Activated CD8-positive, alpha-beta memory T cell treated with anti-CD3 and anti-CD28 coated beads, Interleukin-2, amount 50 U/mL, for 4 hours (primary cell): Measurements from ENCODE around the gene OPTN.
"Not testable (repeated sequence)": the region's sequence is repeated elsewhere in the genome, so short reads cannot be mapped to it uniquely, and the experiment has no call there.

Source experiments
- DNase-seq: peaks from one replicate; pipeline ENCODE4 v3.0.0-alpha.2; 2020

Gene OPTN

GRCh38 chr10:13136651-13137050 is 36.7 kb downstream of the OPTN start:
- DNase-seq = no peak

- DNase-seq = no peak
These were observed 39.2 kb downstream of the OPTN start for GRCh38 chr10:13139150-13139549.

GRCh38 chr10:13139676-13140075 is 39.7 kb downstream of the OPTN start:
- no peak for DNase-seq

- DNase-seq = no peak
These were observed 40.7 kb downstream of the OPTN start for GRCh38 chr10:13140627-13141190.

GRCh38 chr10:13143766-13144165 is 43.8 kb downstream of the OPTN start:
- no peak for DNase-seq

- DNase-seq = no peak
These were observed 44.9 kb downstream of the OPTN start for GRCh38 chr10:13144814-13145213.

GRCh38 chr10:13146379-13146778 is 46.4 kb downstream of the OPTN start:
- DNase-seq = no peak

- no peak for DNase-seq
These were observed 47.2 kb downstream of the OPTN start for GRCh38 chr10:13147161-13147560.

GRCh38 chr10:13152296-13152695 is 52.3 kb downstream of the OPTN start:
- DNase-seq = no peak

GRCh38 chr10:13155860-13156259 is 55.9 kb downstream of the OPTN start:
- DNase-seq = not testable (repeated sequence)

- peak; percentile 47 for DNase-seq
These were observed 58.4 kb downstream of the OPTN start for GRCh38 chr10:13158401-13158800.

GRCh38 chr10:13160934-13161856 is 61.2 kb downstream of the OPTN start, which contains the start of gene MCM10:
MCM10 (plus strand) TSS chr10:13161558; CDS start chr10:13164203, 2,645 bp downstream.
- peak; percentile 97 for DNase-seq

- no peak for DNase-seq
These were observed 61.9 kb downstream of the OPTN start for GRCh38 chr10:13161857-13162271.

- no peak for DNase-seq
These were observed 63.9 kb downstream of the OPTN start for GRCh38 chr10:13163859-13164258.

- DNase-seq = no peak
These were observed 65.2 kb downstream of the OPTN start for GRCh38 chr10:13165177-13165576.

GRCh38 chr10:13167568-13167967 is 67.6 kb downstream of the OPTN start:
- DNase-seq = no peak

- no peak for DNase-seq
These were observed 68.8 kb downstream of the OPTN start for GRCh38 chr10:13168781-13169180.

GRCh38 chr10:13173616-13174015 is 73.7 kb downstream of the OPTN start:
- DNase-seq = no peak

GRCh38 chr10:13180788-13181187 is 80.8 kb downstream of the OPTN start:
- no peak for DNase-seq

- no peak for DNase-seq
These were observed 82.5 kb downstream of the OPTN start for GRCh38 chr10:13182424-13182823.

- no peak for DNase-seq
These were observed 83.7 kb downstream of the OPTN start for GRCh38 chr10:13183625-13184024.

- no peak for DNase-seq
These were observed 84.3 kb downstream of the OPTN start for GRCh38 chr10:13184276-13184675.

GRCh38 chr10:13184730-13185514 is 85.0 kb downstream of the OPTN start:
- DNase-seq = no peak
